HEK293T (cell line): ENCODE data around the gene SRD5A1.

ENCODE experiments used
- ARNT ChIP-seq: fragments of 450-650 bp; IDR thresholded peaks from 2 replicates; pipeline ENCODE4 v1.6.1; 2017; ENCODE audit warnings: mild to moderate bottlenecking
- CTBP1 ChIP-seq: fragments of 450-650 bp; IDR thresholded peaks from 2 replicates; pipeline ENCODE4 v1.6.1; 2016; ENCODE audit warnings: borderline replicate concordance
- ELF4 ChIP-seq: fragments of 450-650 bp; IDR thresholded peaks from 2 replicates; pipeline ENCODE4 v1.6.1; 2017; ENCODE audit warnings: antibody characterized with exemption
- FOXA1 ChIP-seq: fragments of 450-650 bp; IDR thresholded peaks from 2 replicates; pipeline ENCODE4 v1.6.1; 2016; ENCODE audit warnings: mild to moderate bottlenecking
- FOXM1 ChIP-seq: fragments of 450-650 bp; IDR thresholded peaks from 2 replicates; pipeline ENCODE4 v1.6.1; 2017; ENCODE audit warnings: mild to moderate bottlenecking, borderline replicate concordance
- TF ChIP-seq, protein P1 (sequence below): fragments of 450-650 bp; IDR thresholded peaks from 2 replicates; pipeline ENCODE4 v1.6.1; 2016

DNA sequence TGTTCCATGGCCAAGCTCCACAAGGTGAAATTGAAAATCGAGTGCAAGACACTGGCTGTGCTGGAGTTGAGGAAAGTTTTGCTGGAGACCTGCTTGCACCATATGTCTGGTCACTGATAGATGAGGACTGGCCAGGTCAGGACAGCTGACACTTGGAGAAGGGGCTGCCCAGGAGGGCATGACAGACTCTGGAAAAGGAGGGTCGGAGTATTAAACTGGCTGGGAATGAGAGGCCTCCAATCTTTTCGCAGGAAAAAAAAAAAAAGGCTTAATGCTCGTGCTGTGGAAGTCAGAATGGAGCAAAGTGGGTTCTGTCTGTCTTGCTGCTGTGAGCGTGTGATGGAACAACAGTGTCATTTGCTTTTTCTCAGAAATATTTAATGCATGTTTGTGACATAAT lies 85.5 kb downstream of the SRD5A1 start:
- TF ChIP-seq ARNT (no peak), ELF4 (no peak), CTBP1 (no peak), FOXM1 (no peak), FOXA1 (no peak)
- TF ChIP-seq, protein P1, sequence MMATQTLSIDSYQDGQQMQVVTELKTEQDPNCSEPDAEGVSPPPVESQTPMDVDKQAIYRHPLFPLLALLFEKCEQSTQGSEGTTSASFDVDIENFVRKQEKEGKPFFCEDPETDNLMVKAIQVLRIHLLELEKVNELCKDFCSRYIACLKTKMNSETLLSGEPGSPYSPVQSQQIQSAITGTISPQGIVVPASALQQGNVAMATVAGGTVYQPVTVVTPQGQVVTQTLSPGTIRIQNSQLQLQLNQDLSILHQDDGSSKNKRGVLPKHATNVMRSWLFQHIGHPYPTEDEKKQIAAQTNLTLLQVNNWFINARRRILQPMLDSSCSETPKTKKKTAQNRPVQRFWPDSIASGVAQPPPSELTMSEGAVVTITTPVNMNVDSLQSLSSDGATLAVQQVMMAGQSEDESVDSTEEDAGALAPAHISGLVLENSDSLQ: no peak
